Ectodermal cell (in vitro differentiated cells): ENCODE measurements around the gene RCAN1.

Experiments used
- H3K27ac ChIP-seq: 2 replicates; pipeline ENCODE4 v1.7.0; 2013; ENCODE audit warnings: mild to moderate bottlenecking, low read depth, low read length; ENCODE audit not compliant: insufficient read depth, poor library complexity, severe bottlenecking
- H3K27me3 ChIP-seq: 2 replicates; pipeline ENCODE4 v1.7.0; 2013; ENCODE audit warnings: mild to moderate bottlenecking, low read length; ENCODE audit not compliant: insufficient read depth, control insufficient read depth, poor library complexity, severe bottlenecking
- H3K36me3 ChIP-seq: one replicate; pipeline ENCODE4 v1.7.0; 2013; ENCODE audit warnings: low read length; ENCODE audit not compliant: control insufficient read depth, insufficient read depth
- H3K4me1 ChIP-seq: one replicate; pipeline ENCODE4 v1.7.0; 2013; ENCODE audit warnings: low read length; ENCODE audit not compliant: control insufficient read depth, insufficient read depth
- H3K4me3 ChIP-seq: 2 replicates; pipeline ENCODE4 v1.7.0; 2013; ENCODE audit warnings: low read depth, low read length, control low read depth; ENCODE audit not compliant: insufficient read depth
- H3K9me3 ChIP-seq: 2 replicates; pipeline ENCODE4 v1.7.0; 2013; ENCODE audit warnings: mild to moderate bottlenecking, low read length, moderate library complexity; ENCODE audit not compliant: control insufficient read depth
- WGBS, 2 experiments: methylation state at CpG; one replicate each; pipeline ENCODE4 v1.1.7; 2013; ENCODE audit warnings: missing lambda C conversion rate in 2 of 2; 5-methylcytosine and 5-hydroxymethylcytosine counted together

RCAN1 gene

DNA sequence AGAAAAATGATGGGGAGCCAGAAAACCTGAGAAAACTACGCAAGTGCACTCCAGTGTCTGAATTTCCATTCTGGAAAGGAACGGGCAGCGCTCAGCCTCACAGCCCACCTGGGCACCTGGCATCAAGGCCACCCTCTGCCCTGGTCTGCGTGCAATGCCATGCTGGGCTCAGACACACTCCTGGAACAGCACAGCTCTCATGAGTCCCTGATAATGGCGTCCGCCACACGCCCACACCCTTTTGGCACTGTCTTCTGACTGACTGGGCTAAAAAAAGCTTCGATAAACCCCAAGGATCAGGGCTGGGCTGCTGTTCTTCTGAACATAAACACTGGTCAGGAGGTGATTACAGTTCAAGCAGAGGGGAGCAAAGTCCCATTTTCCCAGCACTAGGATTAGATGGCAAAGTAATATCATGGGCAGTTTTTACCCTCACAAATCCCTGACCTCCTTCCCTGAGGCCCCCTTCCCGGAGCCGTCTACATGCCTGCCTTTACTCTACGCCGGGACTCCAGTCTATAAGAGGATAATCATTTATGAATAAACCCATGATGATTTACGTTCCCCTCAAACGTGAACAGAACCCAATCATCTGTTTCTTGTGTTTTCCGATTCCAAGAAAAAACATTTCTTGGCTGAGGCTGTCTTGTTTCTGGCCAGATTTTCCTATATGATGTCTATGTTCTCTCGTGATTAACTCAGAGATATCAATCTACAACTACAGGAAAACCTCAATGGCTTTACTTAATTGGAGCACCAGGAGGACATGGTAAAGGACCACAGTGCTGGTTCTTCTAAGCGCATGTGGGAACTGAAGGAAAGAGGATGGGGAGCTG, 22.6 kb downstream of the RCAN1 start:
- H3K27me3 ChIP-seq: no peaks in the 10 kb centered on the region
- no peaks in the 10 kb centered on the region for H3K9me3 ChIP-seq
- WGBS, 2 experiments: 92 to 93% methylated on average over 17 of the region's 17 CpGs
- H3K27ac ChIP-seq: no peak overlapping the region
- no peak overlapping the region for H3K4me3 ChIP-seq
- no peaks in the 10 kb centered on the region for H3K36me3 ChIP-seq
- no peaks in the 10 kb centered on the region for H3K4me1 ChIP-seq

DNA sequence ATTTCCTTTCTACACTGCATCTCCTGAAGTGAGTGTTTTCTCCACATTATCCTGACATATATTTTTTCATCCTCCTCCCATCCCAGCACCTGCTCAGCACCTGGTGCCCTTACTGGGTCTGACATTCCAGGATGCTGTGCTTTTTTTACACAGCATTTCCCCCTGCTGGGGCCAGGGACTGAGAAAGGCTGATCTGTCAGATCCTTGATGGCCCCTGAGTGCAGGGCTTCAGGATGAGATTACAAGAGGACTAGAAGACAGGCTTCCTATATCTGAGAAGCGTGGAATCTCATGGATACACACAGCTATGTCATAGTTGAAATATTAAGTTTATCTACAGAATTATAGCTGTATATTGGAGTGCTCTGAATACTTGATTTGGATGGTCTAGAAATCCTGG, 24.4 kb downstream of the RCAN1 start:
- Histone ChIP-seq H3K36me3 (no peaks in the 10 kb centered on the region), H3K4me3 (no peak overlapping the region), H3K27ac (no peak overlapping the region), H3K4me1 (no peaks in the 10 kb centered on the region), H3K9me3 (no peaks in the 10 kb centered on the region), H3K27me3 (no peaks in the 10 kb centered on the region)
- WGBS, 2 experiments: 92 to 100% methylated on average over 1 of the region's 1 CpG

DNA sequence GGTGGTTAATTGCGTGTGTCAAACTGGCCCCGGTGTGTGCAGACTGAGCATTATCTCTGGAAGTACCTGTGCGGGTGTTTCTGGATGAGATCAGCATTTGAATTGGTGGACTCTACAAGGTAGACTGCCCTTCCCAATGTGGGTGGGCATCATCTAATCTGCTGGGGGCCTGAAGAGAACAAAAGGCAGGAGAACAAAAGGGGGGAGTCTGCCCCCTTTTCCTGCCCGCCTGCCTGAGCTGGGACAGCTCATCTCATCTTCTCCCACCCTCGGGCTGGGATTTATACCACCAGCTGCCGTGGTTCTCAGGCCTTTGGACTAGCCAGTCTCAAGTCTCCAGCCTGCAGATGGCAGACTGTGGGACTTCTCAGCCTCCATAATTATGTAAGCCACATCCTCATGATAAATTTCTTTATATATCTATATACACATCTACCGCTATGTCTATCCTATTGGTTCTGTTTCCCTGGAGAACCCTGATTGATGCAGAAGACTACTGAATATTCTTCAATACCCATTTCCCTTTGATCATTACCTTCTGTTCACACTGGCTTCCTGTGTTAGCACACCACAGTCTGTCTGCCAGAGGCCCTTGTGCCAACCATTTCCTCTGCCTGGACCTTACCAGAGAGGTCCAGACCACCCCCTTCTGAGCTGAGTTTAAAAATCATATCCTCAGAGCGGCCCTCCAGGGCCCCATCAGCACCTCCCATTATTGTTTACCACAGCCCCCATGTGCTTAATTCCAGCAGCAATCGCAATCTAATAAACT, 25.2 kb downstream of the RCAN1 start:
- H3K9me3 ChIP-seq: no peaks in the 10 kb centered on the region
- H3K4me1 ChIP-seq: no peaks in the 10 kb centered on the region
- WGBS, 2 experiments: 86 to 88% methylated on average over 9 of the region's 9 CpGs
- no peaks in the 10 kb centered on the region for H3K36me3 ChIP-seq
- H3K4me3 ChIP-seq: no peak overlapping the region
- H3K27me3 ChIP-seq: no peaks in the 10 kb centered on the region
- H3K27ac ChIP-seq: no peak overlapping the region

DNA sequence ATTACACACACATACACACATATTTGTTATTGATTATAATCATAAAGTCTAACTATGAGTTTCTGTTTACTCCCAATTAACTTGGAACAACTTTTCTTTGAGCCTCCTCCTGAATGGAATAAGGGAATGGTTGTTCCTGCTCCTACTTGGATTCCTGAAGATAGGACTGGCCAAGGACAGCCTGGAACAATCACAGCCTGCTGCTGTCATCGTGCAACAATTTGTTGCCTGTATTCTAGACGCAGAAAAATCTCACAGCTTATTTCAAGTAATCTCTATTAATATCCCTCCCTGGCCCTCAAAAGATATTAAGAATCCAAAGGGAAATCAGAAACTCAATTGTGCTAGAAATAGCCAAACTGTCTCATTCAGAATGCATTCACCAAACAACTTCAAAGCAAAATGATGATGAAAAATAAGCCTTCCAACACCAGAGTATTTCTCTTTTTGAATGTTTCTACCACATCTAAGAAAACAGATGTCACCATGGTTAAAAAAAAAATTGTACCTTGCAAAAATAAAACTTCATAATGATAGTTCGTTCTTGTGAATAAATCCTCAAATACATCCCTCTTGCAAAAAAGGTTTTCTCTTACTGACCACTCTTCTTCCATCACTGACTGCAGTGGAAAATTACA, 30.9 kb downstream of the RCAN1 start:
- WGBS, 2 experiments: 92 to 95% methylated on average over 3 of the region's 3 CpGs
- Histone ChIP-seq H3K27me3 (no peaks in the 10 kb centered on the region), H3K9me3 (no peaks in the 10 kb centered on the region), H3K4me3 (no peak overlapping the region), H3K4me1 (no peaks in the 10 kb centered on the region), H3K27ac (no peak overlapping the region), H3K36me3 (no peaks in the 10 kb centered on the region)

DNA sequence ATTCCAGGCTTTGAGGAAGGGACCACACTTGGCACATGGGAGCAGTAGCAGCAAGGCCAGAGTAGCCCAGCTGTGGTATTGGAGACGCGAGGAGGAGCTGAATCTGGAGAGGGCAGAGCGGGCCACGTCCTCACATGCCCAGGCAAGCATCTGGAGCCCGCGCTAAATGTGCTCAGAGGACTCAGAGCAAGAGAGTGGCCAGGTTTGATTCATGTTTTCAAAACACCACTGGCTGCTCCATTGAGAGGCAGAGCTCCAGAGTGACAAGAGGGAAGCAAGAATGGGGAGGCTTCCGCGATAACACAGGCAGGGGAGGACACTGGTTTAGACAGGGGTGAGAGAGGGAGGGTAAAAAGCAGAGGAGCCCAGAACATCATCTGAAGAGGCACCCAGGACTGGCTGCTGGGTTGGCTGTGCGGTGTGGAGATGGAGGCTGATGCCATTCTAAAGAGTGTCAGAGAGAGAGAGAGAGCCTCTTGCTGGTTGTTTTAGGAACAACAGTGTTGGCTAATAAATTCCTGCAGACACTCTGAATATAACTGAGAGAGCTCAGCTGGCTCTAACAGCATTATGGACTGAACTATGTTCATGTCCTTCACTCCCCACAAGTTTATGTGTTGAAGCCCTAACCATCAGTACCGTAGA, 32.3 kb downstream of the RCAN1 start:
- WGBS, 2 experiments: 86% methylated on average over 10 of the region's 10 CpGs
- no peaks in the 10 kb centered on the region for H3K36me3 ChIP-seq
- H3K27ac ChIP-seq: no peak overlapping the region

DNA sequence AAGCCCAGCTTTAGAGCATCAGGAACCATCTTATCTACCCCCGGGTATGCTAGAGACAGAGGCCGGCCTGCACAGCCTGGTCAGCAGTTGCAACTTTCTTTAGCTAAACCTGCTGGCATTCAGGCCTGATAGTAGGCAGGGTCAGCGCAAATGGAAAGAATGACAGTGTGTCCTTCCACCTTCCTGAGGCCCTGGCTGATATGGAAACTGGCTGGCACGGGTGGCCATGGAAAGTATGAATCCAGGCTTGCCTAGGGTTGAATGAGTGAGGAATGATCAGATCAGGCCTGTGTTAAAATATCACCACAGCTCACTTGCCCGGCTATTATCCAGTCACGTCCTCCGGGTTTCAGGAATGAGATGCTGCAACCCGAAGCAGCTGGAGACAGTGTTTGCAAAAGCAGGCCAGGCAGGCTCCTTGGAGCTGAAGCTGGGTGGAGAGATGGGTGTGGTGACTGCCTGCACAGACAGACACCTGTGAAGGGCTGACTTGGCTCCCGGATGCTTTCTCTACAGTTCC, 34.7 kb downstream of the RCAN1 start:
- no peak overlapping the region for H3K27ac ChIP-seq
- no peaks in the 10 kb centered on the region for H3K9me3 ChIP-seq
- H3K4me3 ChIP-seq: no peak overlapping the region
- no peaks in the 10 kb centered on the region for H3K36me3 ChIP-seq
- no peaks in the 10 kb centered on the region for H3K4me1 ChIP-seq
- no peaks in the 10 kb centered on the region for H3K27me3 ChIP-seq
- WGBS, 2 experiments: 91 to 93% methylated on average over 9 of the region's 9 CpGs

More for the DNA sequence above, 32.3 kb downstream of the RCAN1 start:
- Histone ChIP-seq H3K4me1 (no peaks in the 10 kb centered on the region), H3K9me3 (no peaks in the 10 kb centered on the region), H3K27me3 (no peaks in the 10 kb centered on the region), H3K4me3 (no peak overlapping the region)

DNA sequence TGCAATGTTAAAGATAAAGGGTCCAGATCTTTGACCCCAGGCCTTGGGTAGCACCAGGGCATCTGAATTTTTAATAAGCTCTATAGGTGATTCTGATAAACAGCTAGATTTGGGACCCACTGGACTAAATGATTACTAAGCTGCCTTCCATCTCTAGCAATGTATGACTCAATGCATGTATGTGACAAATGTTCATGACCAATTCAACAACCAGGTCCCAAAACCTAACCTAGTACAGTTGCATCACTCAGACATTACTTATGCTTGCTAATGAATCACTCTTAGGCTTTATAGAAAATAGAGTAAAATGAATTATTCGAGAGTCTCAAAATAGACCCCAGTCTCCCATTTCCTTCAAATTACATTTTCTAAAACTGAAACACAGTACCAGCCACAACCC, 35.5 kb downstream of the RCAN1 start:
- no peak overlapping the region for H3K27ac ChIP-seq
- no peaks in the 10 kb centered on the region for H3K4me1 ChIP-seq
- no peaks in the 10 kb centered on the region for H3K36me3 ChIP-seq
- no peak overlapping the region for H3K4me3 ChIP-seq
- WGBS, 2 experiments: 83 to 90% methylated on average over 1 of the region's 1 CpG
- no peaks in the 10 kb centered on the region for H3K27me3 ChIP-seq
- H3K9me3 ChIP-seq: no peaks in the 10 kb centered on the region

DNA sequence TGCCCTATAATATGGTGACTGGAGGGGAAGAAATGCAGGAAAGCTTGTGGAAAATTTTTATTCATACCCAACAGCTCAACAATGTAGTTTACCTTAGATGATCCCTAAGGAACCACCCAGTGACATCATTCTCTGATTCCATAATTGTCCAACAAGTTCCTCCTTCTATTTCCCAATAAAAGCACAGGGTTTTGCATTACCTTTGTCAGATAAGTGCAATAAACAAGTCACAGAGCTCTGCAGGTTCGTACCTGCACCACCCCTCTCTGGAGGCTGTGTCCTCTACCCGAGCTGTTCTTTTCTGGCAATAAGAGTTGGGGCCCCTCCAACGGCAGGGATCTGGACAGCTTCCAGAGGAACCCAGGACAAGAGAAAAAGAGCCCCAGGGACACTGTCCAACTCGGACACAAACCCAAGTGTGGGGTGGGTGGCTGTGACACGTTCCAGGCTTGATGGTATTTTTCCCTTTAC, 38.8 kb downstream of the RCAN1 start:
- 92 to 94% methylated on average over 5 of the region's 5 CpGs for WGBS, 2 experiments
- no peaks in the 10 kb centered on the region for H3K36me3 ChIP-seq
- no peaks in the 10 kb centered on the region for H3K27me3 ChIP-seq
- no peak overlapping the region for H3K4me3 ChIP-seq
- no peak overlapping the region for H3K27ac ChIP-seq
- H3K9me3 ChIP-seq: no peaks in the 10 kb centered on the region
- no peaks in the 10 kb centered on the region for H3K4me1 ChIP-seq

DNA sequence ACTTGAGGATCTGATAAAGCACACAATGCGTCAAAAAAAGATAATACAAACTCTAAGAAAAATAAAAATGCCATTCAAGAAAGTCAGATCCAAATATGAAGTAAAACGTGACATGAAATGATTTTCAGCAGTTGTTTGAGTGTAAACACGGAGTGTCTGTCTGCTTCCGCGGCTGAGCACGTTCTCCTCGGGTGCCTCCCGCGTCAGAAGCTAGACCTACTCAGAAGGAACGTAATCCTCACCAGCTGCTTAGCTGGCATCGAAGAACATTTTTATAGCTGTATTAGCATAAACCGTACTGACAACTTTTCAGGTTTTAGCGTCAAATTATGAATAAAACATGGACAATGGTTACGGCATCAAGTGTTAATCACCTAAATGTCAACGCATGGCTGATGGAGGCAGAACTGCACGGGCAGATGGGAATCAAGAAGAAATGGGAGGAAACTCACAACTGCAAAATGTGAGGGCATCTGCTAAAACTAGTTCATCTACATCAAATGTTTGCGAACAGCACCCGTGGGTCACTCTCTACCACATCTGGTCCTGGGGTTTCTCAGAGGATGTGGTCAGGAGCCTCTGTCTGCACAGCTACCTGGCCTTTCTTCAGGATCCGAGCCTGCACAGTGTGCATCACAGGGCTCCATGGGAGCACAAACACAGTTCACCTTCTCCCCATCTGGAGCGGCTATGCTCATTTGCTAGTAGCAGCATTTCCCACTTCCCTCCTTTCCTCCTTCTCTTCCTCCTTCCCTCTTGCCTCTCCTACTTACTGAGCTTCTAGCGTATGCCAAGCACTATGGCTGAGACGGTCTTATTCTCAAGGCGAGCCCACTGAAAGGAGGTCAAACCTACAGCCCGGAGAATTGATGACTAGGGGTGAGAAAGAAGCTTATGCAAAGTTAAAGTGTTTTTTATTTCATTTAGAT, 40.0 kb downstream of the RCAN1 start:
- H3K27ac ChIP-seq: no peak overlapping the region
- H3K36me3 ChIP-seq: no peaks in the 10 kb centered on the region
- H3K27me3 ChIP-seq: no peaks in the 10 kb centered on the region
- 96% methylated on average over 24 of the region's 24 CpGs for WGBS, 2 experiments
- H3K4me1 ChIP-seq: no peaks in the 10 kb centered on the region
- no peaks in the 10 kb centered on the region for H3K9me3 ChIP-seq
- H3K4me3 ChIP-seq: no peak overlapping the region
